Glutamatergic neuron (in vitro differentiated cells): Measurements from ENCODE around the gene MGMT. TPM values are rescaled to one million over a fixed set of nuclear protein-coding genes. Genes with fewer than 3 reads are reported as not detected.

ENCODE experiments used
- DNase-seq: peaks from one replicate; pipeline ENCODE4 v3.0.0; 2022
- H3K27ac Mint-ChIP-seq: one replicate; pipeline ENCODE4 v1.8.0; 2020; ENCODE audit warnings: mild to moderate bottlenecking, mixed read lengths, inconsistent platforms; ENCODE audit not compliant: unreplicated experiment
- H3K27me3 Mint-ChIP-seq: one replicate; pipeline ENCODE4 v1.8.0; 2020; ENCODE audit warnings: mild to moderate bottlenecking, moderate library complexity, mixed read lengths, inconsistent platforms; ENCODE audit not compliant: unreplicated experiment
- H3K36me3 Mint-ChIP-seq: one replicate; pipeline ENCODE4 v1.8.0; 2020; ENCODE audit warnings: mild to moderate bottlenecking, mixed read lengths, inconsistent platforms; ENCODE audit not compliant: unreplicated experiment
- H3K4me1 Mint-ChIP-seq: one replicate; pipeline ENCODE4 v1.8.0; 2020; ENCODE audit warnings: mild to moderate bottlenecking, low read depth, mixed read lengths, inconsistent platforms; ENCODE audit not compliant: unreplicated experiment
- H3K4me3 Mint-ChIP-seq: one replicate; pipeline ENCODE4 v1.8.0; 2020; ENCODE audit warnings: mild to moderate bottlenecking, mixed read lengths, inconsistent platforms; ENCODE audit not compliant: unreplicated experiment
- H3K9me3 Mint-ChIP-seq: one replicate; pipeline ENCODE4 v1.8.0; 2020; ENCODE audit warnings: mild to moderate bottlenecking, moderate library complexity, mixed read lengths, inconsistent platforms; ENCODE audit not compliant: unreplicated experiment
- CTCF ChIP-seq: fragments of 200-600 bp; sonication (generic); IDR thresholded peaks from one replicate; pipeline ENCODE4 v1.5.0; 2021; ENCODE audit not compliant: partially characterized antibody, unreplicated experiment
- total RNA-seq: library from RNA; stranded (reverse); fragmentation: NEBNext Ultra II Directional; extraction: Animal tissue kit (Norgen Biotek cat#: 25700); gene quantifications from one replicate; pipeline ENCODE4 v1.2.1, GENCODE V29; 2021; ENCODE audit not compliant: unreplicated experiment

The MGMT gene
- total RNA-seq, 1 donor from 2014 or later, result 15.9 TPM

GRCh38 chr10:129615381-129615780 lies 148.3 kb downstream of the MGMT start:
- H3K4me3 Mint-ChIP-seq, result no peak overlapping the region
- H3K36me3 Mint-ChIP-seq, result peaks cover 9% of the 10 kb centered on the region
- no peak for TF ChIP-seq CTCF
- H3K4me1 Mint-ChIP-seq, result no peaks in the 10 kb centered on the region
- peaks cover 8% of the 10 kb centered on the region for H3K9me3 Mint-ChIP-seq
- H3K27ac Mint-ChIP-seq, result no peak overlapping the region
- peaks cover 7% of the 10 kb centered on the region for H3K27me3 Mint-ChIP-seq
- no peak for DNase-seq

GRCh38 chr10:129615921-129616525 lies 149.0 kb downstream of the MGMT start:
- no peak for TF ChIP-seq CTCF
- DNase-seq, result no peak
- Mint-ChIP-seq H3K9me3 (peaks cover 8% of the 10 kb centered on the region), H3K27ac (no peak overlapping the region), H3K4me1 (no peaks in the 10 kb centered on the region), H3K27me3 (peaks cover 6% of the 10 kb centered on the region), H3K36me3 (peaks cover 9% of the 10 kb centered on the region), H3K4me3 (no peak overlapping the region)

GRCh38 chr10:129617768-129618167 lies 150.7 kb downstream of the MGMT start:
- Mint-ChIP-seq H3K27ac (no peak overlapping the region), H3K9me3 (peaks cover 8% of the 10 kb centered on the region), H3K36me3 (peaks cover 4% of the 10 kb centered on the region), H3K4me1 (no peaks in the 10 kb centered on the region), H3K4me3 (no peak overlapping the region), H3K27me3 (peaks cover 5% of the 10 kb centered on the region)
- DNase-seq, result no peak
- no peak for TF ChIP-seq CTCF

- H3K27ac Mint-ChIP-seq, result no peak overlapping the region
- H3K4me3 Mint-ChIP-seq, result no peak overlapping the region
- peaks cover 3% of the 10 kb centered on the region for H3K27me3 Mint-ChIP-seq
- TF ChIP-seq CTCF, result no peak
- peaks cover 9% of the 10 kb centered on the region for H3K4me1 Mint-ChIP-seq
- peaks cover 4% of the 10 kb centered on the region for H3K9me3 Mint-ChIP-seq
- no peak for DNase-seq
- H3K36me3 Mint-ChIP-seq, result no peaks in the 10 kb centered on the region
These were observed 154.0 kb downstream of the MGMT start for GRCh38 chr10:129621062-129621461.

GRCh38 chr10:129621693-129622092 lies 154.7 kb downstream of the MGMT start:
- Mint-ChIP-seq H3K4me3 (no peak overlapping the region), H3K9me3 (peaks cover 4% of the 10 kb centered on the region), H3K27me3 (peaks cover 3% of the 10 kb centered on the region), H3K36me3 (no peaks in the 10 kb centered on the region), H3K27ac (no peak overlapping the region), H3K4me1 (peaks cover 15% of the 10 kb centered on the region)
- no peak for TF ChIP-seq CTCF
- DNase-seq, result no peak
